ENCODE data around the gene RTTN. TPM values are rescaled to one million over a fixed set of nuclear protein-coding genes. Genes with fewer than 3 reads are reported as not detected.

RTTN gene
- polyA plus RNA-seq, 2 of the 4 experiments (the other 2 are of a cell fraction): 8.4 to 24.6 TPM

DNA sequence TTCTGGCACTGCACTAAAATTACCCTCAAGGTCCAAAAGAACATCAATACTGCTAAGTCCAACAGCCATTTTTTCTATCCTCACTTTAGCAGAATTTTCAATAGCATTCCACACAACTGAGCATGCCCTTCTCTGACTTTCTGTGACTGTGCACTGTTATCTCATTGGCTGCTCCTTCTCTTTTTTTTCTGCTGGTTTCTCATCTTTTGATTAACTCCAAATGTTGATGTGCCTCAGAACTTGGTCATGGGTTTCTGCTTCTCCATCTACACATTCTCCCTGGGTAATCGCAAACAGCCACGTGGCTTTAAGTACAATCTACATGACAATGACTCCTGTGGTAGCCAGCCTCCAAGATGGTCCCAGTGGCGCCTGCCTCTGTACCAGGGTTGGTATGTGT, 182.9 kb downstream of the RTTN start:
- Histone ChIP-seq H3K4me3 (no peak overlapping the region), H3K4me2 (no peak overlapping the region), H3K27ac (no peak overlapping the region), H3K9me3 (no peaks in the 10 kb centered on the region), H3K4me1 (no peaks in the 10 kb centered on the region)
- WGBS (ENCODE audit: missing lambda C conversion rate): 97% methylated on average over 3 of the region's 3 CpGs
- ChIA-PET CTCF (no interaction called here), POLR2A (no interaction called here)
- FAIRE-seq (no peak), DNase-seq (ENCODE audit: low read depth in 1 of 2, low spot score in 1 of 2) (no peak), ATAC-seq (no peak)
- TF ChIP-seq ZC3H11A (IDR thresholded peaks at IDR 0.05) (no peak), GATA3 (IDR thresholded peaks at IDR 0.05; ENCODE audit: borderline replicate concordance) (no peak), HOXA7 (CRISPR knock-in tag; IDR thresholded peaks at IDR 0.05) (no peak), NR3C1 (IDR thresholded peaks at IDR 0.05) (no peak), HDAC2 (IDR thresholded peaks at IDR 0.05) (no peak), FOSL2 (IDR thresholded peaks at IDR 0.05) (no peak), FOSL2 (CRISPR knock-in tag; IDR thresholded peaks at IDR 0.05) (no peak)
- TF ChIP-seq, protein P1, sequence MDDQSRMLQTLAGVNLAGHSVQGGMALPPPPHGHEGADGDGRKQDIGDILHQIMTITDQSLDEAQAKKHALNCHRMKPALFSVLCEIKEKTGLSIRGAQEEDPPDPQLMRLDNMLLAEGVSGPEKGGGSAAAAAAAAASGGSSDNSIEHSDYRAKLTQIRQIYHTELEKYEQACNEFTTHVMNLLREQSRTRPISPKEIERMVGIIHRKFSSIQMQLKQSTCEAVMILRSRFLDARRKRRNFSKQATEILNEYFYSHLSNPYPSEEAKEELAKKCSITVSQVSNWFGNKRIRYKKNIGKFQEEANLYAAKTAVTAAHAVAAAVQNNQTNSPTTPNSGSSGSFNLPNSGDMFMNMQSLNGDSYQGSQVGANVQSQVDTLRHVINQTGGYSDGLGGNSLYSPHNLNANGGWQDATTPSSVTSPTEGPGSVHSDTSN (IDR thresholded peaks at IDR 0.05): no peak

DNA sequence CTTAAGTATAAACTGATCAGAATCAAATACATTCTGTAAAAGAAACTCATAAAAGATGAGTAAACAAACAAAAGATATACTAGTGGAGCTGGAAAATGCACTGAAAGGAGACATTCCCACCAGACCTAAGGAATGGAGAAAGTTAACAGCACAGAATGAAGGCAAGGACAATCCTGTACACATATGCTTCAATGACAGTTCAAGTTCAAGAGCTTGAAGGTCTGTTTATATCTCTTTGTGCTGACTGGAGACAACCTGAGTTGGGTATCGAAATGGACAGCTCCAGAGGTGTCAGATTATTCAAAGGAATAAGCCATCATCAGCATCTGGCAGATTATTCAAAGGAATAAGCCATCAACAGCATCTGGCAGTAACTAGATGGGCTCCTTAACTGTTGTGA, 184.0 kb downstream of the RTTN start:
- no peak overlapping the region for H3K27ac ChIP-seq
- DNase-seq (ENCODE audit: low read depth in 1 of 2, low spot score in 1 of 2) (no peak), ATAC-seq (no peak), FAIRE-seq (no peak)
- CTCF ChIA-PET: interaction anchor here (1.6 kb wide), 1 partner anchor 10 kb away, joined by 3 read pairs; no protein-coding TSS in a partner anchor
- 93% methylated on average over 1 of the region's 1 CpG for WGBS (ENCODE audit: missing lambda C conversion rate)
- no peak overlapping the region for H3K4me2 ChIP-seq
- TF ChIP-seq, protein P2, sequence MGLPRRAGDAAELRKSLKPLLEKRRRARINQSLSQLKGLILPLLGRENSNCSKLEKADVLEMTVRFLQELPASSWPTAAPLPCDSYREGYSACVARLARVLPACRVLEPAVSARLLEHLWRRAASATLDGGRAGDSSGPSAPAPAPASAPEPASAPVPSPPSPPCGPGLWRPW (IDR thresholded peaks at IDR 0.05): no peak
- no peak for TF ChIP-seq MYC (IDR thresholded peaks at IDR 0.05; ENCODE audit: borderline replicate concordance, low read length)
- no peak for TF ChIP-seq CBX8 (IDR thresholded peaks at IDR 0.05)
- no peak for TF ChIP-seq CEBPB (IDR thresholded peaks at IDR 0.05)
- no peak for TF ChIP-seq BHLHE40 (IDR thresholded peaks at IDR 0.05; ENCODE audit: low read depth, low read length)
- TF ChIP-seq ESRRA (IDR thresholded peaks at IDR 0.05; ENCODE audit: borderline replicate concordance, low read length): no peak
- TF ChIP-seq HDAC2 (IDR thresholded peaks at IDR 0.05): no peak
- TF ChIP-seq, protein P3, sequence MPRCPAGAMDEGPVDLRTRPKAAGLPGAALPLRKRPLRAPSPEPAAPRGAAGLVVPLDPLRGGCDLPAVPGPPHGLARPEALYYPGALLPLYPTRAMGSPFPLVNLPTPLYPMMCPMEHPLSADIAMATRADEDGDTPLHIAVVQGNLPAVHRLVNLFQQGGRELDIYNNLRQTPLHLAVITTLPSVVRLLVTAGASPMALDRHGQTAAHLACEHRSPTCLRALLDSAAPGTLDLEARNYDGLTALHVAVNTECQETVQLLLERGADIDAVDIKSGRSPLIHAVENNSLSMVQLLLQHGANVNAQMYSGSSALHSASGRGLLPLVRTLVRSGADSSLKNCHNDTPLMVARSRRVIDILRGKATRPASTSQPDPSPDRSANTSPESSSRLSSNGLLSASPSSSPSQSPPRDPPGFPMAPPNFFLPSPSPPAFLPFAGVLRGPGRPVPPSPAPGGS (IDR thresholded peaks at IDR 0.05): no peak
- no peak overlapping the region for H3K4me3 ChIP-seq
- no peaks in the 10 kb centered on the region for H3K9me3 ChIP-seq
- POLR2A ChIA-PET: no interaction called here
- H3K4me1 ChIP-seq: no peaks in the 10 kb centered on the region

DNA sequence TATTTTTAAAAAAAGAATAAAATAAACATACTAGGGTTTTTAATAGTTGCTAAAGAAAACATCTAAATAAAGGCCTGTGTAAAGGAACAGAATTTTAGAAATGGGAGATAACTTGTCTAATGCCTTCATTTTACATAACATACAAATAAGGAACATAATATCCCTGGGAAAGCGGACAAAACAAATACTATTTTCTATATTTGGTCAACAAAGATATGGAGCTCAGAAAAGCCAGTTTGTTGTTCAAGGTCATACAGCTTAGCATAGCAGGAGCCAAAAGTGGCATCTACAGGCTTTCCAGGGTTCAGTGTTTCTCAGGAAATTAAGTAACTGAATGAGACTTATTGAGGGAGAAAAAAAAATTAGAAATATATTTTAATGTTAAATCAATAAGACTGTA, 184.4 kb downstream of the RTTN start:
- ChIA-PET POLR2A (no interaction called here), CTCF (interaction anchor here (1.6 kb wide), 1 partner anchor 10 kb away, joined by 3 read pairs; no protein-coding TSS in a partner anchor)
- H3K4me2 ChIP-seq: no peak overlapping the region
- H3K4me1 ChIP-seq: no peaks in the 10 kb centered on the region
- no peak overlapping the region for H3K4me3 ChIP-seq
- DNase-seq (ENCODE audit: low read depth in 1 of 2, low spot score in 1 of 2) (no peak), FAIRE-seq (no peak), ATAC-seq (no peak)
- H3K27ac ChIP-seq: no peak overlapping the region
- TF ChIP-seq ZC3H11A (IDR thresholded peaks at IDR 0.05): no peak
- no peak for TF ChIP-seq SMC3 (IDR thresholded peaks at IDR 0.05)
- TF ChIP-seq EHMT2 (IDR thresholded peaks at IDR 0.05; ENCODE audit: low read depth): no peak
- TF ChIP-seq NPAS2 (CRISPR knock-in tag; IDR thresholded peaks at IDR 0.05; ENCODE audit: borderline replicate concordance): no peak
- TF ChIP-seq KDM1A (IDR thresholded peaks at IDR 0.05; ENCODE audit: low read depth): no peak
- no peak for TF ChIP-seq ZNF302 (CRISPR knock-in tag; IDR thresholded peaks at IDR 0.05)
- no peak for TF ChIP-seq KDM5A (IDR thresholded peaks at IDR 0.05)
- H3K9me3 ChIP-seq: no peaks in the 10 kb centered on the region
- WGBS (ENCODE audit: missing lambda C conversion rate): 92% methylated on average over 1 of the region's 1 CpG

DNA sequence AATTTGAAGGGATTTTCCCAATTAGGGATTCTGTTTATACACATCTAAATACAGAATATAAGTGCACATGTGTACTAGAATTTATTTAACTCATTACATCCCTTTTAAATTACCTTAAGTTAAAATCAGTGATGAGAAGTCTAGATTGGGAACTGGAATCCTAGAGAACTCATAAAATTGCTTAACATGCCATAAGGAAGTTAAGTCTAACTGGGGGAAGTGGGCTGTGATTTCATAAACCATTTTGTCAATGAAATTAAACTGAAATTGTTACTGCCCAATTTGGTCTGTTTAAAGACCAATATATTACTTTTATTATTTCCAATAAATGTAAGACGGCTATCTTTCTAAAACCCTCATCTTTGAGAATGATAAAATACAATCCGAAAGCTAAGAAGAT, 185.5 kb downstream of the RTTN start:
- DNase-seq (ENCODE audit: low read depth in 1 of 2, low spot score in 1 of 2) (no peak), ATAC-seq (no peak), FAIRE-seq (no peak)
- ChIA-PET POLR2A (no interaction called here), CTCF (no interaction called here)
- Histone ChIP-seq H3K9me3 (no peaks in the 10 kb centered on the region), H3K4me1 (no peaks in the 10 kb centered on the region), H3K4me3 (no peak overlapping the region), H3K27ac (no peak overlapping the region), H3K4me2 (no peak overlapping the region)
- WGBS (ENCODE audit: missing lambda C conversion rate): 96% methylated on average over 2 of the region's 2 CpGs
- TF ChIP-seq HEYL (CRISPR knock-in tag; IDR thresholded peaks at IDR 0.05): no peak
- no peak for TF ChIP-seq ZNF302 (CRISPR knock-in tag; IDR thresholded peaks at IDR 0.05)
- no peak for TF ChIP-seq PHF8 (IDR thresholded peaks at IDR 0.05; ENCODE audit: borderline replicate concordance, low read depth)
- TF ChIP-seq KDM5A (IDR thresholded peaks at IDR 0.05): no peak
- no peak for TF ChIP-seq POLR2A (IDR thresholded peaks at IDR 0.05; ENCODE audit: low read length)
- TF ChIP-seq, protein P4, sequence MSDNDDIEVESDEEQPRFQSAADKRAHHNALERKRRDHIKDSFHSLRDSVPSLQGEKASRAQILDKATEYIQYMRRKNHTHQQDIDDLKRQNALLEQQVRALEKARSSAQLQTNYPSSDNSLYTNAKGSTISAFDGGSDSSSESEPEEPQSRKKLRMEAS (IDR thresholded peaks at IDR 0.05): no peak
- TF ChIP-seq RARB (CRISPR knock-in tag; IDR thresholded peaks at IDR 0.05): no peak
- TF ChIP-seq RNF2 (IDR thresholded peaks at IDR 0.05; ENCODE audit: borderline replicate concordance, low read depth): no peak
- TF ChIP-seq HOXA7 (CRISPR knock-in tag; IDR thresholded peaks at IDR 0.05): no peak
- TF ChIP-seq EHMT2 (IDR thresholded peaks at IDR 0.05; ENCODE audit: low read depth): no peak
- TF ChIP-seq, protein P5, sequence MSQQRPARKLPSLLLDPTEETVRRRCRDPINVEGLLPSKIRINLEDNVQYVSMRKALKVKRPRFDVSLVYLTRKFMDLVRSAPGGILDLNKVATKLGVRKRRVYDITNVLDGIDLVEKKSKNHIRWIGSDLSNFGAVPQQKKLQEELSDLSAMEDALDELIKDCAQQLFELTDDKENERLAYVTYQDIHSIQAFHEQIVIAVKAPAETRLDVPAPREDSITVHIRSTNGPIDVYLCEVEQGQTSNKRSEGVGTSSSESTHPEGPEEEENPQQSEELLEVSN (IDR thresholded peaks at IDR 0.05; ENCODE audit: borderline replicate concordance, low read depth): no peak
- no peak for TF ChIP-seq NPAS2 (CRISPR knock-in tag; IDR thresholded peaks at IDR 0.05; ENCODE audit: borderline replicate concordance)
- TF ChIP-seq MAFK (IDR thresholded peaks at IDR 0.05; ENCODE audit: partially characterized antibody): no peak
- TF ChIP-seq CHD4 (IDR thresholded peaks at IDR 0.05; ENCODE audit: borderline replicate concordance): no peak
- no peak for TF ChIP-seq RCOR1 (IDR thresholded peaks at IDR 0.05; ENCODE audit: low read depth, low read length)

All from A549 (cell line).